GM18909 (cell line): ENCODE measurements around the gene CHRNA9.

Experiments
- ATAC-seq: cut with Tn5 transposase; IDR thresholded peaks from one replicate; pipeline ENCODE4 v1.9.1; 2021; ENCODE audit warnings: mild to moderate bottlenecking; ENCODE audit not compliant: unreplicated experiment, poor library complexity

The CHRNA9 gene

DNA sequence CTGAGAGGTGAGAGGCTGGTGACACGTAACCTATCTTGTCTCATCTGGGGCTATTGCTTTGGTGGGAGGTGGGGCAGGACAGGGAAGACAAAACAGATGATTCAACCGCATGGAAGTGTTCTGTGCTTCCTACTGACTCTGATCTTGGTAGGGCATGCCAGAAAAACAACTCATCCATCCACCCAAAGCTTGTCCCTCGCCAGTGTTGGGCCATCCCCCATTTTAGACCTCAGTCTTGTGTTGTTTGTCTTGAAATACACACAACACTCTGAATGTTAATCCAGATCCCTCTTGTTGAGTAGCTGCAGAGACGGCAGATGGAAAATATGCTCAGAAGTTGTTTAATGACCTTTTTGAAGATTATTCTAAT lies 377 bp downstream of the CHRNA9 start:
- ATAC-seq, result no peak

- no peak for ATAC-seq
Observed at GRCh38 chr4:40337051-40337450, 1.9 kb downstream of the CHRNA9 start.

DNA sequence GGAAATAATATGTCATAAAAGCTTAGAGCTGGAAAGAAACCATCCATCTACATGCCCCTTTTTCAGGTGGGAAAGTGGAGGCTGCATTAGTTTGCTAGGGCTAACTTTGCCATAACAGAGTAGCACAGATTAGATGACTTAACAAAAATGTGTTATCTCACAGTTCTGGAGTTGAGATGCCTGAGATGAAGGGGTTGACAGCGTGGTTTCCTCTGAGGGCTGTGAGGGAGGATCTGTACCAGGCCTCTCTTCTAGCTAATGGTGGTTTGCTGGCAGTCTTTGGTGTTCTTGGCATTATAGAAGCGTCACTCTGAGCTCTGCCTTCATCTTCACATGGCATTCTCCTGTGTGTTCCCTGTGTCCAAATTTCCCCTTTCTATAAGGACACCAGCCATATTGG lies 2.4 kb downstream of the CHRNA9 start:
- ATAC-seq, result no peak

- no peak for ATAC-seq
Observed at GRCh38 chr4:40340030-40340429, 4.9 kb downstream of the CHRNA9 start.

GRCh38 chr4:40347472-40347871 lies 12.3 kb downstream of the CHRNA9 start:
- no peak for ATAC-seq

- ATAC-seq, result no peak
Observed at GRCh38 chr4:40348000-40348399, 12.9 kb downstream of the CHRNA9 start.

DNA sequence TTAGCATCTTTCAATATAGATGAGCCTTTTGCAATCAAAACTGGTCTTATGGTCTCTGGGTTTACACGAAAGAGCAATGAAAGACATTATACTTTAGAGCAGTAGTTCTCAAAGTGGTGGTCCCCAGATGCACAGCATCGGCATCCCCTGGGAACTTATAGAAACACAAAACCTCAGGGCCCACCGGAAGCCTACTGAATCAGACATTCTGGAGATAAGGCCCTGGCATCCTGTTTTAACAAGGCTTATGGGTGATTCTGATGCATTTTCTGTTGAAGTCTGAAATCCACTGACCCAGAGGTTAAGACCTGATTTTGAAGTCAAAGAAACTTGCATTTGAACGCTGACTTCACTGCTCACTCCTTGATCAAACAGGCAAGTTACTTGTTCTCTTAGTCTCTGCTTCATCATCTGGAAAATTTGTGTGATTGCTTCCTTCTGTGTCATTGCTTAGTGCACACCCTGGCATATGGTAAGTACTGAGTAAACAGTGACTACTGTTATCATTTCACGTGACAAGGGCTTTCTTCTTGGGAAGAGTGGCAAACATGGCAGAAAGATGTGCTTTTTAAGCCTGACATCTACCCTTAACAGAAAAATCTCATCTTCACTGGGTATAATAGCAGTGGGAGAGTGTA lies 14.5 kb downstream of the CHRNA9 start:
- no peak for ATAC-seq

DNA sequence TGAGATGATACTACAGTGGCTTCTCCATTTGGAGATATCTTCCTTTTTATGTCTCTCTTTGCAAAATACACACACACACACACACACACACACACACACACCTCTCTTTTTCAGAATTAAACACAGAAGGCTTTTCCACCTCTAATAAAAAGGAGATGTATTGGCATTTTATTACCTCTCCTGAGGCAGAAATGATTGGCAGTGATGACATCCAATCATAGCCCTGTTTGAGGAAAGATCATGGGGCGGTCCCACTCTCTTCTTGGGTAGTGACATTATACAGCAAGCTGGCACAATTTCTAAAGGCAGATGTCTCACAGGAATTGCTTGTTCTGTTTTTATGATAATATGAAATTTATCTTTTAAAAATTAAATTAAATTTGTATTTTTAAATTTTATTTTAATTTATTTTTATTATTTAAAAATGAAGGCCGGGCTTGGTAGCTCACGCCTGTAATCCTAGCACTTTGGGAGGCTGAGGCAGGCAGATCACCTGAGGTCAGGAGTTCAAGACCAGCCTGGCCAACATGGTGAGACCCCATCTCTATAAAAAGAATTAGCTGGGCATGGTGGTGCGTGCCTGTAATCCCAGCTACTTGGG lies 15.6 kb downstream of the CHRNA9 start:
- no peak for ATAC-seq

GRCh38 chr4:40354158-40354557 lies 19.0 kb downstream of the CHRNA9 start:
- no peak for ATAC-seq

GRCh38 chr4:40355131-40355530 lies 20.0 kb downstream of the CHRNA9 start:
- ATAC-seq, result no peak

DNA sequence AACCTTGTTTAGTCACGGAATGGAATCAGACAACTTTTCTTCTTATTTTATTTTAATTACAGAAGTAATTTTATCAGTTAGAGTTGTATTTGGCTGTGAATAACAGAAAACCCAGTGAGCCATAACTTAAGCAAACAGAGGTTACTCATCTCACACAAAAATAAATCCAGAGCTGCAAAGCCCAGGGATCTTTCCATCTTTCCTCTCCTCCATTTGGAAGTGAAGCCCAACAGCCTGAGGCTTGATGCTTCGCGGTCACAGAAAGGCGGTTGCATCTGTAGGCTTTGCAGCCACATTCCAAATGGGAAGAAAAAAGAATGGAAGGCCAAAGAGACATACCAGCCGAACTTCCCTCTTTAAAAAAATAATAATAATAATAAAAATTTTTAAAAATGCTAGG lies 22.6 kb downstream of the CHRNA9 start:
- ATAC-seq, result no peak

DNA sequence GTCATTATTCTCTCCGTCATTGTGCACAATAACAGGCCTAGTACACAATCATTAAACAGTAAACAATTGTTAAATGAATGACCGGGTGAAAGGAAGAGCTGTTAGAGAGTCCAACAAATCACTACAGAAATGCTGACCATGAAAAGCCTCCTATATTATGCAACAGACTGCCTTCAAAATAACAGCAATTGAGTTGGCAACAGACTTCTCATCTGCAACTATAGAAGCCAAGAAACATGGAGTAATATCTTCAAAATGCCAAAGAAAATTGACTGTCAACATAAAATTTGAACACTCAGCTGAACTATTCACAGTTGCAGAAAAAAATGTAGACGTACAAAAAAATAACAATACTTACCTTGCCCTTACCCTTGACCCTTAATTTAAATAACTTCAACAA lies 26.2 kb downstream of the CHRNA9 start:
- ATAC-seq, result no peak

DNA sequence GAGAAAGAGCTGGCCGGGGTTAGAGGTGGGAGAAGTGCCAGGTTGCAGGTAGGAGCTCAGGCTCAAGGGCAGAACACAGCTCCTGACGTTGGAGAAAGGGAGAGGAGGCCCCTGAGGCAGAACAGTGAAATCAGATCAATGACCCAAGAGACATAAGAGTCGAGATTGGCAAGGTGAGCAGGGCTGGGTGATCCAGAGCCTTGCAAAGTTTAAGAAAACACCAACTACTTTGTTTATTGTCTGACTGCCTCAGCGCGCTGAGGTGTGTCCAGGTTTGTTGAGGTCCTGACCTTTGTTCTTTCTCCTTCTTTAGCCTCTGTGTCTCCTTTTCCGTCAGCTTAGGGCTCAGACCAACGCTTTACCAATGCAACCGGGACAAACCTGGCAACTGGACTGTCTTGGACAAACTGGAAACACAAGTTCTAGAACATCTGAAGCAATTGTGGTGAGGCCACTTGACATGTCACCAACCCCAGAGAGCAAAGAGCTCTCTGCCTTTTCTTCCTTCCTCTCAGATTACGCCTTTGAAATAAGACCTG lies 28.3 kb downstream of the CHRNA9 start:
- ATAC-seq, result no peak

DNA sequence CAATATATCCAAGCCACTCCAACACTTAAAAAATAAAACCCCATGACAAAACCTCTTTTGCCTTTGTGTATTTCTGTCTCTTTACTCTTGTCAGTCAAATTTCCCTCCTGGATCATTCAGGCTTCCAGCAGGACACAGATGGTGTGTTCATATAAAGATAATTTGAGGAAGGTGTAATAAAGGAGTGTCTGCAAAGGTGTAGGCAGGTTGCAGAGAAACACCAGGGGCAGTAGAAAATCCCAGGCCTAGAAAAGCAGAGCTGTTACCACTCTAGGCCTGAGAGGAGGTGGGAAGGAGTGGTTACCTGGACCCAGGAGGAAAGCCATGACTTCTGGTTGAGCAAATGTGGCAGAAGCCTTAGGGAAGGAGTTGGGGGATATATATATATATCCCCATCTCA lies 28.8 kb downstream of the CHRNA9 start:
- ATAC-seq, result no peak

GRCh38 chr4:40365766-40366165 lies 30.6 kb downstream of the CHRNA9 start:
- no peak for ATAC-seq

DNA sequence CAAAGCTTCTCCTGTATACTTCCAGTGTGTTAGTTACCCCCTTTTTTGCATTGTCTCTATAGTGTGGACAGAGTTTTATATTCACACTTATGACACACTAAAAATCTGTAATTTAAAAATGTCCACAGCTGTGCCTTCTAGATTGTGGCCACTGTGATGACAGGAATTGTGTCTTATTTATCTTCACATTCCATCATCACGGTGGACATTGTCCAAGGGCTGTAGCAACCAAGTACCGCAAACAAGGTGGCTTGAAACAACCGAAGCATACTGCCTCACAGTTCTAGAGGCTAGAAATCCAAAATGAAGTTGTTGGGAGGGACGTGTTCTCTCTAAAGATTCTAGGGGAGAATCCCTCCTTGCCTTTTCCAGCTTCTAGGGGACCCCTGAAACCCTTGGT lies 32.3 kb downstream of the CHRNA9 start:
- no peak for ATAC-seq

DNA sequence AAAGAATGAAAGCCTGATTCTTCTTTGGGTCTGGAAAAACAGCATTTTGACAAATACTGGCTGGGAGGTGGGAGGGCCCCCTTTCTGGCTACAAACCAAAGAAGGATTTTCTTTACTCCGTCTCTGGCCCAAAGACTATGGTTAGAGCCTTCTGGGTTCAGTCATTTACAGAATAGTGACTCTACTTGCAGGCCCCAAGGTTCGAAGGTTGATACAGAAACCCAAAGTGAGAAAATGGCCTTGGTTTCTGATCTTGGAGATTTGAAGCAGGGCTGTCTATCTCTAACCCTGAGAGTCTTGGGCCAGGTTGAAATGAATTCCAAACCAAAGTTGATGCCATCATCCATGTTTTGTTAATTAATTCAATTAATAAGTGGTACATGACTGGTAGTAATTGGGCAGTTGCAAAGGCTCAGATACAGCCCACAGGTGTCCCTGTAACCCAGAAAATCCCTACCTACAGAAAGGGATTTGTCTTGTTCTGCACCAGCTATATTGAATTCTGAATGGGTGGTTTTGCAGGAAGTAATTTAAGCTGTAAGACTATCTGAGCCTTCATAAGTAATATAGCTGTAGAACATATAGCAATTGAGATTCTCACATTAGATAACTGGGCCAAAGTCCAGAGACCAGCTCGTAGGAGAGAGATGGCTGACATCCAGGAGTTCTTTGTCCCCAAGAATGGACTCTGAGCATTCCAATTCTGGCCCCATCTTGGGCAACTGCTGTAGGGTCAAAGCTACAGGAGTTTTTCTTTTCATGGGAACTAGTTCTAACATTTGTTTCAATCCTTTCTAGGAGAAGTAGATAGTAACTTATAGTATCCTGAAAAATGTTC lies 34.5 kb downstream of the CHRNA9 start:
- ATAC-seq, result no peak

DNA sequence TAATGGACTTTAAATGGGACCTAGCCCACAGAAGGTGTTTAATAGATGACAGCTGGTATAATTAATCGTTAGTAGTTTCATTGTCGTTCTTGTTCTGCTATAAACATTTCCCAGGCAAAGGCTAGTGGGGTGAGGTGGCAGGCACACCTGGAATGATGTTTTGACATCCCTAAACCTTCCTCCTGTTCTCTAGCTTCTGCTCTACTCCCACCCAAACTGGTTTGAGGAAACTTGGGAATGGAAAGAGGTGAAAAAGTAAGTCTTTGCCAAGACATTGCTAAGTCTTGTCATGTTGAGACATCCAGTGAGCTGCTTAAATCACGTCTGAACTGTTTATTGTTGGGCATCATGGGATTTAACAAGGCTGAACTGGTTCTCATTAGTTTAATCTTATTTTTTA lies 37.5 kb downstream of the CHRNA9 start:
- no peak for ATAC-seq

GRCh38 chr4:40373636-40374035 lies 38.5 kb downstream of the CHRNA9 start:
- no peak for ATAC-seq

DNA sequence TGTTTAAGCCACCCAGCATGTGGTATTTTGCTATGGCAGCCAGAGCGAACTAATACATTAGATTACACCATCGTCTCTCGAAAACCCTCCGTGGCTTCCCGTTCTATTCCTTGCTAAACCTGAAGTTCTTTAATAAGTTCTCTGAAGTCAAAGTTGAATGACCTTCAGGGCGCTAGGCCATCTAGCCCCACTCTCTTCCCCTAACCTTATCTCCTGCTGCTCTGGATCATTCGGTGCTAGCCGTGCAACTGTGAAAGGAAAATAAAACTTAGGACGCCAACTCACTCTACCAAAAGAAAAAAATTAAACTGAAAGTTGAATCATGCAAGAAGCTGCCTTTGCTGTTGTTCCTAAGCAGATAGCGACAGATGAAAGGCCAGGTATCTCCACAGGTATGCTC lies 40.0 kb downstream of the CHRNA9 start:
- ATAC-seq, result no peak

GRCh38 chr4:40375620-40376019 lies 40.5 kb downstream of the CHRNA9 start:
- no peak for ATAC-seq
